Endothelial cell of umbilical vein (primary cell): Measurements from ENCODE around the gene WDR31. TPM values are rescaled to one million over a fixed set of nuclear protein-coding genes. Genes with fewer than 3 reads are reported as not detected.

Experiments
- BruUV-seq: library from RNA; stranded (reverse); fragments of 400-500 nt; replicated peaks from 2 replicates; lab custom pipeline; 2021; lab: Mats Ljungman, UMichigan
- CTCF ChIA-PET: fragments of 300-600, 350-600 bp; sonication (Branson Sonifier 250); formaldehyde crosslinking; loops from one replicate; lab custom pipeline; 2021; ENCODE audit warnings: antibody characterized with exemption, inconsistent platforms; lab: Charles Lee
- POLR2A ChIA-PET: fragments of 300-600, 350-600 bp; sonication (Branson Sonifier 250); formaldehyde crosslinking; loops from one replicate; lab custom pipeline; 2021; ENCODE audit warnings: antibody characterized with exemption, inconsistent platforms; lab: Charles Lee
- DNase-seq: peaks from one replicate; pipeline ENCODE4 v3.0.0-alpha.2; 2011; ENCODE audit warnings: low read depth, low spot score
- FAIRE-seq: peaks from 2 replicates; lab custom pipeline; 2011; peaks lifted over from hg19 to GRCh38; lab: Jason Lieb, UNC
- H2AFZ ChIP-seq: 2 replicates; pipeline ENCODE4 v1.6.0; 2012; ENCODE audit warnings: low read depth, low read length, control low read depth, inconsistent platforms
- H3K27ac ChIP-seq: 2 replicates; pipeline ENCODE4 v1.5.1; 2011; ENCODE audit warnings: low read depth, mild to moderate bottlenecking, control low read depth, low read length, moderate library complexity; ENCODE audit not compliant: insufficient read depth
- H3K27me3 ChIP-seq, 2 experiments: 2 replicates each; pipeline versions ENCODE4 v1.6.0 to v1.6.1; 2011; ENCODE audit warnings: low read length in 2 of 2, mixed read lengths in 1 of 2; ENCODE audit not compliant: control insufficient read depth in 2 of 2, insufficient read depth in 2 of 2
- H3K36me3 ChIP-seq, 2 experiments: 2 replicates in 1 of 2; 3 replicates in 1 of 2; pipeline ENCODE4 v1.5.1; 2011; ENCODE audit warnings: low read length in 2 of 2, mild to moderate bottlenecking in 1 of 2, moderate library complexity in 1 of 2; ENCODE audit not compliant: control insufficient read depth in 2 of 2, insufficient read depth in 2 of 2; ENCODE audit errors: extremely low read depth in 1 of 2
- H3K4me1 ChIP-seq: 3 replicates; pipeline ENCODE4 v1.5.1; 2011; ENCODE audit warnings: mild to moderate bottlenecking, low read length; ENCODE audit not compliant: control insufficient read depth, insufficient read depth; ENCODE audit errors: extremely low read depth
- H3K4me2 ChIP-seq: 2 replicates; pipeline ENCODE4 v1.6.1; 2011; ENCODE audit warnings: low read length, control low read depth, mixed read lengths; ENCODE audit not compliant: insufficient read depth
- H3K4me3 ChIP-seq, 3 experiments: fragments of 200-600 bp in 1 of 3; sonication (generic), shearing (Covaris generic) in 1 of 3; replicated peaks in 1 of 3; 2 replicates each; pipeline ENCODE4 v1.5.1; 2011 to 2016; ENCODE audit warnings: control low read depth in 3 of 3, low read length in 3 of 3, mild to moderate bottlenecking in 2 of 3, inconsistent platforms in 1 of 3, low read depth in 1 of 3, moderate library complexity in 1 of 3; ENCODE audit not compliant: insufficient read depth in 1 of 3
- H3K79me2 ChIP-seq: 2 replicates; pipeline ENCODE4 v1.6.0; 2012; ENCODE audit warnings: low read length, inconsistent platforms; ENCODE audit not compliant: control insufficient read depth, insufficient read depth
- H3K9ac ChIP-seq: replicated peaks from 2 replicates; pipeline ENCODE3; 2011; ENCODE audit warnings: low read length, control low read depth; ENCODE audit not compliant: insufficient read depth; ENCODE audit errors: extremely low read depth
- H3K9me1 ChIP-seq: replicated peaks from 3 replicates; pipeline ENCODE4 v1.6.0; 2011; ENCODE audit warnings: mild to moderate bottlenecking, low read length; ENCODE audit not compliant: control insufficient read depth, insufficient read depth; ENCODE audit errors: extremely low read depth
- H3K9me3 ChIP-seq: replicated peaks from 2 replicates; pipeline ENCODE4 v1.5.1; 2012; ENCODE audit warnings: low read length, inconsistent platforms; ENCODE audit not compliant: control insufficient read depth, insufficient read depth
- H4K20me1 ChIP-seq: replicated peaks from 2 replicates; pipeline ENCODE3; 2011; ENCODE audit warnings: mild to moderate bottlenecking, low read length; ENCODE audit not compliant: control insufficient read depth, insufficient read depth; ENCODE audit errors: extremely low read depth
- CTCF ChIP-seq, 2 donors: IDR thresholded peaks; 1 replicate in 1 of 2; 2 replicates in 1 of 2; pipeline ENCODE4 v1.5.1; 2011; ENCODE audit warnings: low read length in 2 of 2, mild to moderate bottlenecking in 2 of 2, moderate library complexity in 2 of 2, control low read depth in 1 of 2, inconsistent platforms in 1 of 2, low read depth in 1 of 2; ENCODE audit not compliant: insufficient read depth in 1 of 2; ENCODE audit errors: extremely low read depth in 1 of 2
- EZH2 ChIP-seq: IDR thresholded peaks from 2 replicates; pipeline ENCODE4 v1.6.1; 2012; ENCODE audit warnings: borderline replicate concordance, low read depth, mild to moderate bottlenecking, moderate library complexity, low read length, inconsistent platforms; ENCODE audit not compliant: severe bottlenecking
- FOS ChIP-seq: IDR thresholded peaks from 2 replicates; pipeline ENCODE4 v1.6.1; 2011; ENCODE audit warnings: mild to moderate bottlenecking, low read length, moderate library complexity, borderline replicate concordance; ENCODE audit not compliant: insufficient read depth
- GATA2 ChIP-seq: IDR thresholded peaks from 2 replicates; pipeline ENCODE4 v1.7.0; 2011; ENCODE audit warnings: low read depth, mild to moderate bottlenecking, moderate library complexity, mixed read lengths, low read length; ENCODE audit not compliant: insufficient read length, insufficient read depth
- JUN ChIP-seq: IDR thresholded peaks from 2 replicates; pipeline ENCODE4 v1.6.1; 2011; ENCODE audit warnings: borderline replicate concordance, low read depth; ENCODE audit not compliant: insufficient read length, insufficient read depth
- MAX ChIP-seq: IDR thresholded peaks from 2 replicates; pipeline ENCODE4 v1.6.1; 2011; ENCODE audit not compliant: insufficient read depth, insufficient read length
- MYC ChIP-seq: IDR thresholded peaks from one replicate; pipeline ENCODE4 v1.6.1; 2011; ENCODE audit warnings: mild to moderate bottlenecking, low read depth, low read length
- POLR2A ChIP-seq: IDR thresholded peaks from 2 replicates; pipeline ENCODE4 v1.6.1; 2012; ENCODE audit warnings: low read depth, mild to moderate bottlenecking, control low read depth, low read length
- POLR2AphosphoS5 ChIP-seq: IDR thresholded peaks from 2 replicates; pipeline ENCODE4 v1.6.1; 2012; ENCODE audit warnings: low read depth, mild to moderate bottlenecking, control low read depth, low read length, moderate library complexity; ENCODE audit not compliant: insufficient read depth
- dilution Hi-C: fragments of 300-500 bp; cut with MboI; formaldehyde crosslinking; loops from one replicate; pipeline ENCODE4 v1.15.0; 2019; ENCODE audit warnings: low sequenced_read_pairs; ENCODE audit not compliant: extremely low pct_ligation_motif_present
- intact Hi-C: fragments of 100-400 bp; cut with micrococcal nuclease; formaldehyde crosslinking; loops from one replicate; pipeline ENCODE4 v1.10.0; 2022
- polyA plus RNA-seq, 4 experiments: library from polyadenylated mRNA; depleted of rRNA in 3 of 4; stranded (reverse) in 3 of 4; unstranded in 1 of 4; fragments of >200 nt; gene quantifications; 2 replicates each; pipeline versions ENCODE4 v1.2.1 to v1.2.3, GENCODE V29; 2011 to 2012; ENCODE audit warnings: missing spikeins in 1 of 4
- total RNA-seq: library from RNA; stranded (reverse); gene quantifications from 2 replicates; pipeline ENCODE4 v1.2.3, GENCODE V29; 2021

WDR31 gene
- total and polyA plus RNA-seq, 2 donors (not counting 3 experiments of a cell fraction or from before 2014, with no cell fraction given) = 0.22 to 1.00 TPM

GRCh38 chr9:113299800-113300292, 40.2 kb downstream of the WDR31 start:
- peak overlapping the region; percentile 30 for H3K4me2 ChIP-seq
- BruUV-seq = no TSS peak
- no peaks in the 10 kb centered on the region for H3K9me3 ChIP-seq
- H3K9ac ChIP-seq = no peak overlapping the region
- H3K36me3 ChIP-seq = no peaks in the 10 kb centered on the region
- H3K27me3 ChIP-seq = peaks cover 3 to 8% of the 10 kb centered on the region in 2 experiments
- FAIRE-seq (peak; percentile 82), DNase-seq (peak; percentile 43)
- H3K4me3 ChIP-seq = no peak overlapping the region
- peaks cover 3% of the 10 kb centered on the region for H3K4me1 ChIP-seq
- dilution Hi-C loops = no loop called here
- H3K27ac ChIP-seq = no peak overlapping the region
- no peaks in the 10 kb centered on the region for H3K79me2 ChIP-seq
- TF ChIP-seq GATA2 = no peak
- TF ChIP-seq JUN = peak; percentile 27
- intact Hi-C loops = no loop called here
- no peak overlapping the region for H2AFZ ChIP-seq
- no peaks in the 10 kb centered on the region for H3K9me1 ChIP-seq
- POLR2A ChIA-PET = no interaction called here
- CTCF ChIA-PET = no interaction called here
- H4K20me1 ChIP-seq = no peaks in the 10 kb centered on the region

GRCh38 chr9:113298924-113299770, 40.9 kb downstream of the WDR31 start:
- ChIA-PET CTCF (no interaction called here), POLR2A (no interaction called here)
- Histone ChIP-seq H3K9me3 (no peaks in the 10 kb centered on the region), H3K4me3 (no peak overlapping the region), H3K9ac (no peak overlapping the region), H3K27ac (no peak overlapping the region), H4K20me1 (no peaks in the 10 kb centered on the region), H3K9me1 (no peaks in the 10 kb centered on the region), H3K27me3 (peaks cover 3 to 8% of the 10 kb centered on the region in 2 experiments), H3K4me2 (no peak overlapping the region), H2AFZ (no peak overlapping the region), H3K4me1 (peaks cover 3% of the 10 kb centered on the region), H3K79me2 (no peaks in the 10 kb centered on the region), H3K36me3 (no peaks in the 10 kb centered on the region)
- FAIRE-seq (no peak), DNase-seq (no peak)
- BruUV-seq = no TSS peak
- dilution Hi-C loops (no loop called here), intact Hi-C loops (no loop called here)
- TF ChIP-seq EZH2 (no peak), FOS (no peak), POLR2AphosphoS5 (no peak), MAX (no peak), JUN (no peak), MYC (no peak), POLR2A (no peak), GATA2 (no peak), CTCF (IDR thresholded peaks at IDR 0.05; ENCODE audit: extremely low read depth in 1 of 2, insufficient read depth in 1 of 2, low read depth in 1 of 2, low read length in 2 of 2) (no peak)
